Hindlimb muscle (tissue), 1 donor: ENCODE results near the gene CAPN5. TPM values are rescaled to one million over a fixed set of nuclear protein-coding genes. Genes with fewer than 3 reads are reported as not detected.

Experiments used
- DNase-seq: peaks from one replicate; pipeline ENCODE4 v3.0.0-alpha.2; 2013
- polyA plus RNA-seq: library from polyadenylated mRNA; unstranded; fragments of 120-200 nt; gene quantifications from one replicate; pipeline ENCODE4 v1.2.1, GENCODE V29; 2013; ENCODE audit not compliant: insufficient read length

The CAPN5 gene
- polyA plus RNA-seq, 1 donor: 10.6 TPM

GRCh38 chr11:77137421-77137820, 70.7 kb downstream of the CAPN5 start:
- DNase-seq: no peak

GRCh38 chr11:77138106-77138649, 71.4 kb downstream of the CAPN5 start:
- no peak for DNase-seq

GRCh38 chr11:77139201-77139600, 72.4 kb downstream of the CAPN5 start:
- DNase-seq: no peak

- DNase-seq: no peak
These were observed 73.6 kb downstream of the CAPN5 start for GRCh38 chr11:77140231-77140851.

- DNase-seq: no peak
These were observed 74.3 kb downstream of the CAPN5 start for GRCh38 chr11:77141034-77141433.

GRCh38 chr11:77141475-77141874, 74.7 kb downstream of the CAPN5 start:
- no peak for DNase-seq

- DNase-seq: no peak
These were observed 75.6 kb downstream of the CAPN5 start for GRCh38 chr11:77142091-77142975.

- DNase-seq: no peak
These were observed 76.7 kb downstream of the CAPN5 start for GRCh38 chr11:77143405-77144020.

- DNase-seq: no peak
These were observed 77.6 kb downstream of the CAPN5 start for GRCh38 chr11:77144196-77144856.

GRCh38 chr11:77144857-77145428, 78.2 kb downstream of the CAPN5 start:
- DNase-seq: no peak

- no peak for DNase-seq
These were observed 79.7 kb downstream of the CAPN5 start for GRCh38 chr11:77146261-77147035.

- no peak for DNase-seq
These were observed 80.2 kb downstream of the CAPN5 start for GRCh38 chr11:77147036-77147315.

GRCh38 chr11:77147668-77148321, 81.0 kb downstream of the CAPN5 start:
- DNase-seq: no peak

- no peak for DNase-seq
These were observed 82.4 kb downstream of the CAPN5 start for GRCh38 chr11:77148963-77149715.

GRCh38 chr11:77149716-77150392, 83.1 kb downstream of the CAPN5 start:
- no peak for DNase-seq

GRCh38 chr11:77150836-77151235, 84.1 kb downstream of the CAPN5 start:
- DNase-seq: no peak

- DNase-seq: no peak
These were observed 85.2 kb downstream of the CAPN5 start for GRCh38 chr11:77151804-77152509.

GRCh38 chr11:77152846-77153245, 86.1 kb downstream of the CAPN5 start:
- no peak for DNase-seq
